H1 (cell line): Measurements from ENCODE around the gene CDHR5. TPM values are rescaled to one million over a fixed set of nuclear protein-coding genes. Genes with fewer than 3 reads are reported as not detected.

Experiments
- CHD7 ChIP-seq: fragments of 300-600 bp; sonication (generic); IDR thresholded peaks from 2 replicates; pipeline ENCODE4 v1.7.1; 2012; ENCODE audit warnings: low read length, moderate library complexity, mild to moderate bottlenecking, inconsistent platforms; ENCODE audit not compliant: insufficient replicate concordance
- polyA plus RNA-seq, 7 experiments: library from polyadenylated mRNA; depleted of rRNA in 3 of 7; stranded (reverse) in 5 of 7; unstranded in 2 of 7; fragments of >200 nt in 5 of 7; fragments of 200-250 nt in 2 of 7; gene quantifications; 1 replicate in 5 of 7; 2 replicates in 1 of 7; 4 replicates in 1 of 7; pipeline versions ENCODE4 v1.2.1 to v1.2.3, GENCODE V29; 2011 to 2013; ENCODE audit warnings: missing spikeins in 2 of 7, mixed read lengths in 2 of 7
- total RNA-seq: library from RNA; stranded (reverse); fragmentation: NEBNext Ultra II Directional; extraction: Animal tissue kit (Norgen Biotek cat#: 25700); gene quantifications from 2 replicates; pipeline ENCODE4 v1.2.1, GENCODE V29; 2021

Gene CDHR5
- total and polyA plus RNA-seq, 2 of the 8 experiments (the other 6 are each of a cell fraction or from before 2014, with no cell fraction given): not detected

GRCh38 chr11:581752-582151 lies 43.0 kb downstream of the CDHR5 start (continued):
- no peak for TF ChIP-seq CHD7
